ENCODE measurements around the gene CEP57L1. TPM values are rescaled to one million over a fixed set of nuclear protein-coding genes. Genes with fewer than 3 reads are reported as not detected.

Gene CEP57L1
- total and polyA plus RNA-seq, 2 experiments from 2014 or later, result 17.1 to 20.2 TPM

DNA sequence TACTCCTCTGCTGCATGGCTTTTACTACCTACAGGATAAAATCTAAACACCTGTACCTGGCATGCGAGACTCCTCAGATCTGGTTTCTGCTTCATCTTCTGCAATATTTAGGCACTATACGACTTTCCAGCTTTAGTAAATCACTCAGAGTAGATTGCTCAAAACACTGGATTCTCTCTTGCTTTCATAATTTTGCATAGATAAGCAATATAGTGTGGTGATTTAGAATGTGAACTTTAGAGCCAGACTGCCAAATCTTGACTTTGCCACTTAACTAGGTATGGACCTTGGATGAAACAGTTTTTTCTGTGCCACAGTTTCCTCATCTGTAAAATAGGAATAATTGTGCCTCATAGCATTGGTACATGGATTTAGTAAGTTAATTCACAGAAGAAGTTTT is 28.9 kb downstream of the CEP57L1 start:
- Histone ChIP-seq H3K36me3 (ENCODE audit: insufficient read depth) (no peaks in the 10 kb centered on the region), H3F3A (replicated peaks; ENCODE audit: low read depth) (no peaks in the 10 kb centered on the region), H4K20me1 (replicated peaks; ENCODE audit: insufficient read depth) (no peaks in the 10 kb centered on the region), H3K4me3 (no peak overlapping the region), H3K9me2 (ENCODE audit: insufficient read depth) (no peaks in the 10 kb centered on the region), H3K27ac (ENCODE audit: low read depth) (no peak overlapping the region), H3K4me1 (ENCODE audit: insufficient read depth) (no peaks in the 10 kb centered on the region), H3K4me2 (no peak overlapping the region), H2AFZ (no peak overlapping the region), H3K79me2 (replicated peaks; ENCODE audit: insufficient read depth) (no peaks in the 10 kb centered on the region), H3K27me3 (ENCODE audit: insufficient read depth) (no peaks in the 10 kb centered on the region)
- Mint-ChIP-seq H3K9me3 (no peaks in the 10 kb centered on the region), H3K27me3 (ENCODE audit: insufficient read depth, low read depth, poor library complexity) (peaks cover under 1% of the 10 kb centered on the region), H3K4me3 (no peak overlapping the region), H3K4me1 (no peaks in the 10 kb centered on the region), H3K36me3 (ENCODE audit: low read depth) (no peaks in the 10 kb centered on the region), H3K27ac (no peak overlapping the region)
- ATAC-seq (no peak), DNase-seq (ENCODE audit: low spot score) (no peak)
- TF ChIP-seq ETS1 (IDR thresholded peaks at IDR 0.05) (no peak), EZH2phosphoT487 (IDR thresholded peaks at IDR 0.05; ENCODE audit: unreplicated experiment) (no peak), POLR2AphosphoS5 (IDR thresholded peaks at IDR 0.05; ENCODE audit: low read depth) (no peak), STAT1 (IDR thresholded peaks at IDR 0.05; ENCODE audit: unreplicated experiment) (no peak), ZNF114 (CRISPR knock-in tag; IDR thresholded peaks at IDR 0.05) (no peak), NANOG (IDR thresholded peaks at IDR 0.05; ENCODE audit: borderline replicate concordance) (no peak), JUNB (IDR thresholded peaks at IDR 0.05; ENCODE audit: unreplicated experiment) (no peak), ZNF331 (CRISPR knock-in tag; IDR thresholded peaks at IDR 0.05; ENCODE audit: low read depth) (no peak), CREB1 (CRISPR knock-in tag; IDR thresholded peaks at IDR 0.05; ENCODE audit: low read depth) (no peak), EZH2 (IDR thresholded peaks at IDR 0.05; ENCODE audit: low read depth, unreplicated experiment) (no peak), CTCF (conservative IDR thresholded peaks at IDR 0.05; ENCODE audit: low read depth in 2 of 2) (no peak)
- TF ChIP-seq, protein P1, sequence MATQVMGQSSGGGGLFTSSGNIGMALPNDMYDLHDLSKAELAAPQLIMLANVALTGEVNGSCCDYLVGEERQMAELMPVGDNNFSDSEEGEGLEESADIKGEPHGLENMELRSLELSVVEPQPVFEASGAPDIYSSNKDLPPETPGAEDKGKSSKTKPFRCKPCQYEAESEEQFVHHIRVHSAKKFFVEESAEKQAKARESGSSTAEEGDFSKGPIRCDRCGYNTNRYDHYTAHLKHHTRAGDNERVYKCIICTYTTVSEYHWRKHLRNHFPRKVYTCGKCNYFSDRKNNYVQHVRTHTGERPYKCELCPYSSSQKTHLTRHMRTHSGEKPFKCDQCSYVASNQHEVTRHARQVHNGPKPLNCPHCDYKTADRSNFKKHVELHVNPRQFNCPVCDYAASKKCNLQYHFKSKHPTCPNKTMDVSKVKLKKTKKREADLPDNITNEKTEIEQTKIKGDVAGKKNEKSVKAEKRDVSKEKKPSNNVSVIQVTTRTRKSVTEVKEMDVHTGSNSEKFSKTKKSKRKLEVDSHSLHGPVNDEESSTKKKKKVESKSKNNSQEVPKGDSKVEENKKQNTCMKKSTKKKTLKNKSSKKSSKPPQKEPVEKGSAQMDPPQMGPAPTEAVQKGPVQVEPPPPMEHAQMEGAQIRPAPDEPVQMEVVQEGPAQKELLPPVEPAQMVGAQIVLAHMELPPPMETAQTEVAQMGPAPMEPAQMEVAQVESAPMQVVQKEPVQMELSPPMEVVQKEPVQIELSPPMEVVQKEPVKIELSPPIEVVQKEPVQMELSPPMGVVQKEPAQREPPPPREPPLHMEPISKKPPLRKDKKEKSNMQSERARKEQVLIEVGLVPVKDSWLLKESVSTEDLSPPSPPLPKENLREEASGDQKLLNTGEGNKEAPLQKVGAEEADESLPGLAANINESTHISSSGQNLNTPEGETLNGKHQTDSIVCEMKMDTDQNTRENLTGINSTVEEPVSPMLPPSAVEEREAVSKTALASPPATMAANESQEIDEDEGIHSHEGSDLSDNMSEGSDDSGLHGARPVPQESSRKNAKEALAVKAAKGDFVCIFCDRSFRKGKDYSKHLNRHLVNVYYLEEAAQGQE (IDR thresholded peaks at IDR 0.05; ENCODE audit: unreplicated experiment), result no peak
- TF ChIP-seq, protein P2, sequence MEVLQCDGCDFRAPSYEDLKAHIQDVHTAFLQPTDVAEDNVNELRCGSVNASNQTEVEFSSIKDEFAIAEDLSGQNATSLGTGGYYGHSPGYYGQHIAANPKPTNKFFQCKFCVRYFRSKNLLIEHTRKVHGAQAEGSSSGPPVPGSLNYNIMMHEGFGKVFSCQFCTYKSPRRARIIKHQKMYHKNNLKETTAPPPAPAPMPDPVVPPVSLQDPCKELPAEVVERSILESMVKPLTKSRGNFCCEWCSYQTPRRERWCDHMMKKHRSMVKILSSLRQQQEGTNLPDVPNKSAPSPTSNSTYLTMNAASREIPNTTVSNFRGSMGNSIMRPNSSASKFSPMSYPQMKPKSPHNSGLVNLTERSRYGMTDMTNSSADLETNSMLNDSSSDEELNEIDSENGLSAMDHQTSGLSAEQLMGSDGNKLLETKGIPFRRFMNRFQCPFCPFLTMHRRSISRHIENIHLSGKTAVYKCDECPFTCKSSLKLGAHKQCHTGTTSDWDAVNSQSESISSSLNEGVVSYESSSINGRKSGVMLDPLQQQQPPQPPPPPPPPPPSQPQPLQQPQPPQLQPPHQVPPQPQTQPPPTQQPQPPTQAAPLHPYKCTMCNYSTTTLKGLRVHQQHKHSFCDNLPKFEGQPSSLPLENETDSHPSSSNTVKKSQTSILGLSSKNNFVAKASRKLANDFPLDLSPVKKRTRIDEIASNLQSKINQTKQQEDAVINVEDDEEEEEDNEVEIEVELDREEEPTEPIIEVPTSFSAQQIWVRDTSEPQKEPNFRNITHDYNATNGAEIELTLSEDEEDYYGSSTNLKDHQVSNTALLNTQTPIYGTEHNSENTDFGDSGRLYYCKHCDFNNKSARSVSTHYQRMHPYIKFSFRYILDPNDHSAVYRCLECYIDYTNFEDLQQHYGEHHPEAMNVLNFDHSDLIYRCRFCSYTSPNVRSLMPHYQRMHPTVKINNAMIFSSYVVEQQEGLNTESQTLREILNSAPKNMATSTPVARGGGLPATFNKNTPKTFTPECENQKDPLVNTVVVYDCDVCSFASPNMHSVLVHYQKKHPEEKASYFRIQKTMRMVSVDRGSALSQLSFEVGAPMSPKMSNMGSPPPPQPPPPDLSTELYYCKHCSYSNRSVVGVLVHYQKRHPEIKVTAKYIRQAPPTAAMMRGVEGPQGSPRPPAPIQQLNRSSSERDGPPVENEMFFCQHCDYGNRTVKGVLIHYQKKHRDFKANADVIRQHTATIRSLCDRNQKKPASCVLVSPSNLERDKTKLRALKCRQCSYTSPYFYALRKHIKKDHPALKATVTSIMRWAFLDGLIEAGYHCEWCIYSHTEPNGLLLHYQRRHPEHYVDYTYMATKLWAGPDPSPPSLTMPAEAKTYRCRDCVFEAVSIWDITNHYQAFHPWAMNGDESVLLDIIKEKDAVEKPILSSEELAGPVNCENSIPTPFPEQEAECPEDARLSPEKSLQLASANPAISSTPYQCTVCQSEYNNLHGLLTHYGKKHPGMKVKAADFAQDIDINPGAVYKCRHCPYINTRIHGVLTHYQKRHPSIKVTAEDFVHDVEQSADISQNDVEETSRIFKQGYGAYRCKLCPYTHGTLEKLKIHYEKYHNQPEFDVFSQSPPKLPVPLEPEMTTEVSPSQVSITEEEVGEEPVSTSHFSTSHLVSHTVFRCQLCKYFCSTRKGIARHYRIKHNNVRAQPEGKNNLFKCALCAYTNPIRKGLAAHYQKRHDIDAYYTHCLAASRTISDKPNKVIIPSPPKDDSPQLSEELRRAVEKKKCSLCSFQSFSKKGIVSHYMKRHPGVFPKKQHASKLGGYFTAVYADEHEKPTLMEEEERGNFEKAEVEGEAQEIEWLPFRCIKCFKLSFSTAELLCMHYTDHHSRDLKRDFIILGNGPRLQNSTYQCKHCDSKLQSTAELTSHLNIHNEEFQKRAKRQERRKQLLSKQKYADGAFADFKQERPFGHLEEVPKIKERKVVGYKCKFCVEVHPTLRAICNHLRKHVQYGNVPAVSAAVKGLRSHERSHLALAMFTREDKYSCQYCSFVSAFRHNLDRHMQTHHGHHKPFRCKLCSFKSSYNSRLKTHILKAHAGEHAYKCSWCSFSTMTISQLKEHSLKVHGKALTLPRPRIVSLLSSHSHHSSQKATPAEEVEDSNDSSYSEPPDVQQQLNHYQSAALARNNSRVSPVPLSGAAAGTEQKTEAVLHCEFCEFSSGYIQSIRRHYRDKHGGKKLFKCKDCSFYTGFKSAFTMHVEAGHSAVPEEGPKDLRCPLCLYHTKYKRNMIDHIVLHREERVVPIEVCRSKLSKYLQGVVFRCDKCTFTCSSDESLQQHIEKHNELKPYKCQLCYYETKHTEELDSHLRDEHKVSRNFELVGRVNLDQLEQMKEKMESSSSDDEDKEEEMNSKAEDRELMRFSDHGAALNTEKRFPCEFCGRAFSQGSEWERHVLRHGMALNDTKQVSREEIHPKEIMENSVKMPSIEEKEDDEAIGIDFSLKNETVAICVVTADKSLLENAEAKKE (CRISPR knock-in tag; IDR thresholded peaks at IDR 0.05), result no peak

Measured in GM23338 (cell line).